GM06990 (cell line): Measurements from ENCODE around the gene SMOC2.

Experiments
- DNase-seq: peaks from one replicate; pipeline ENCODE4 v3.0.0-alpha.2; 2011; ENCODE audit not compliant: insufficient read length; ENCODE audit errors: extremely low read depth
- H3K27me3 ChIP-seq: replicated peaks from 2 replicates; pipeline ENCODE4 v1.6.0; 2011; ENCODE audit warnings: low read length; ENCODE audit not compliant: control insufficient read depth, insufficient read depth
- H3K36me3 ChIP-seq: 2 replicates; pipeline ENCODE4 v1.5.1; 2011; ENCODE audit warnings: low read length; ENCODE audit not compliant: control insufficient read depth, insufficient read depth
- H3K4me3 ChIP-seq: replicated peaks from 2 replicates; pipeline ENCODE4 v1.5.1; 2011; ENCODE audit warnings: low read depth, mild to moderate bottlenecking, control low read depth, low read length
- CTCF ChIP-seq: IDR thresholded peaks from 2 replicates; pipeline ENCODE4 v1.5.1; 2011; ENCODE audit warnings: low read length, control low read depth, mild to moderate bottlenecking, inconsistent platforms; ENCODE audit not compliant: insufficient read depth, poor library complexity, severe bottlenecking

Gene SMOC2

GRCh38 chr6:168533414-168533813 lies 92.4 kb downstream of the SMOC2 start:
- DNase-seq: no peak
- no peak for TF ChIP-seq CTCF
- Histone ChIP-seq H3K27me3 (no peaks in the 10 kb centered on the region), H3K36me3 (no peaks in the 10 kb centered on the region), H3K4me3 (no peak overlapping the region)

- Histone ChIP-seq H3K36me3 (no peaks in the 10 kb centered on the region), H3K27me3 (no peaks in the 10 kb centered on the region), H3K4me3 (no peak overlapping the region)
- TF ChIP-seq CTCF: no peak
- DNase-seq: no peak
Observed at GRCh38 chr6:168534265-168534664, 93.3 kb downstream of the SMOC2 start.

GRCh38 chr6:168535711-168536110 lies 94.7 kb downstream of the SMOC2 start:
- no peak for TF ChIP-seq CTCF
- DNase-seq: no peak
- Histone ChIP-seq H3K27me3 (no peaks in the 10 kb centered on the region), H3K36me3 (no peaks in the 10 kb centered on the region), H3K4me3 (no peak overlapping the region)

- no peak for TF ChIP-seq CTCF
- no peaks in the 10 kb centered on the region for H3K36me3 ChIP-seq
- DNase-seq: no peak
- H3K4me3 ChIP-seq: no peak overlapping the region
- no peaks in the 10 kb centered on the region for H3K27me3 ChIP-seq
Observed at GRCh38 chr6:168536196-168536595, 95.2 kb downstream of the SMOC2 start.

- no peak for TF ChIP-seq CTCF
- DNase-seq: no peak
- H3K36me3 ChIP-seq: no peaks in the 10 kb centered on the region
- H3K4me3 ChIP-seq: no peak overlapping the region
- H3K27me3 ChIP-seq: no peaks in the 10 kb centered on the region
Observed at GRCh38 chr6:168536665-168537539, 95.9 kb downstream of the SMOC2 start.
